Sigmoid colon (tissue), 7 donors: ENCODE results near the gene MFF. TPM values are rescaled to one million over a fixed set of nuclear protein-coding genes. Genes with fewer than 3 reads are reported as not detected.

Source experiments
- DNase-seq: peaks from one replicate; pipeline ENCODE4 v3.0.0-alpha.2; 2019
- H3K27ac ChIP-seq, 4 donors: fragments of 200-600 bp; sonication (generic); one replicate each; pipeline ENCODE4 v1.5.1; 2016 to 2019; ENCODE audit warnings: mild to moderate bottlenecking in 1 of 4
- H3K27me3 ChIP-seq, 3 donors: fragments of 200-600 bp; sonication (generic); one replicate each; pipeline ENCODE4 v1.5.1; 2019; ENCODE audit warnings: mild to moderate bottlenecking in 1 of 3
- H3K36me3 ChIP-seq, 4 donors: fragments of 200-600 bp; sonication (generic); one replicate each; pipeline ENCODE4 v1.5.1; 2016 to 2019
- H3K4me1 ChIP-seq, 4 donors: fragments of 200-600 bp; sonication (generic); one replicate each; pipeline ENCODE4 v1.5.1; 2017 to 2019
- H3K4me3 ChIP-seq, 4 donors: fragments of 200-600 bp; sonication (generic); one replicate each; pipeline ENCODE4 v1.5.1; 2017 to 2019; ENCODE audit warnings: mild to moderate bottlenecking in 2 of 4, moderate library complexity in 1 of 4
- H3K9me3 ChIP-seq, 4 donors: fragments of 200-600 bp in 3 of 4; sonication (generic) in 3 of 4; one replicate each; pipeline versions ENCODE4 v1.5.1 to v1.6.1; 2013 to 2019
- EP300 ChIP-seq, 4 donors: sonication (generic); formaldehyde crosslinking; IDR thresholded peaks; one replicate each; pipeline ENCODE4 v1.6.1; 2017; ENCODE audit warnings: antibody characterized with exemption in 4 of 4
- POLR2A ChIP-seq, 2 donors: fragments of 450-650 bp; IDR thresholded peaks; one replicate each; pipeline ENCODE4 v1.6.1; 2016; ENCODE audit warnings: antibody characterized with exemption in 2 of 2, mild to moderate bottlenecking in 2 of 2, moderate library complexity in 2 of 2
- POLR2AphosphoS5 ChIP-seq, 4 donors: sonication (generic); formaldehyde crosslinking; IDR thresholded peaks; one replicate each; pipeline ENCODE4 v1.6.1; 2017; ENCODE audit warnings: antibody characterized with exemption in 4 of 4
- WGBS, 2 donors: extraction: QIAGEN DNeasy Blood & Tissue Kit; methylation state at CpG; one replicate each; pipeline ENCODE4 v1.1.7; 2013; 5-methylcytosine and 5-hydroxymethylcytosine counted together
- intact Hi-C: fragments of 100-400 bp; cut with DNase I; formaldehyde crosslinking; loops from one replicate; pipeline ENCODE4 v1.15.1; 2023
- polyA plus RNA-seq, 3 donors: library from polyadenylated mRNA; stranded (reverse); fragments of 200-250 nt; gene quantifications; one replicate each; pipeline ENCODE4 v1.2.3, GENCODE V29; 2013
- total RNA-seq, 4 donors: library from RNA; depleted of rRNA; stranded (reverse); fragments of >200 nt; gene quantifications; one replicate each; pipeline ENCODE4 v1.1.0, GENCODE V29; 2016
- TF ChIP-seq, protein P1 (sequence below), 4 experiments: fragments of 450-650 bp in 3 of 4; fragments of 200-600 bp in 1 of 4; IDR thresholded peaks; one replicate each; pipeline ENCODE4 v1.5.1; 2016 to 2019; ENCODE audit warnings: antibody characterized with exemption in 4 of 4, mild to moderate bottlenecking in 3 of 4, moderate library complexity in 2 of 4
- donor health status: healthy with polysubstance abuse.
- donor health status: Bipolar disorder and iron deficiency.
- donor health status: healthy.

MFF gene
- total and polyA plus RNA-seq, 7 donors = 72.1 to 138 (median 109) TPM

DNA sequence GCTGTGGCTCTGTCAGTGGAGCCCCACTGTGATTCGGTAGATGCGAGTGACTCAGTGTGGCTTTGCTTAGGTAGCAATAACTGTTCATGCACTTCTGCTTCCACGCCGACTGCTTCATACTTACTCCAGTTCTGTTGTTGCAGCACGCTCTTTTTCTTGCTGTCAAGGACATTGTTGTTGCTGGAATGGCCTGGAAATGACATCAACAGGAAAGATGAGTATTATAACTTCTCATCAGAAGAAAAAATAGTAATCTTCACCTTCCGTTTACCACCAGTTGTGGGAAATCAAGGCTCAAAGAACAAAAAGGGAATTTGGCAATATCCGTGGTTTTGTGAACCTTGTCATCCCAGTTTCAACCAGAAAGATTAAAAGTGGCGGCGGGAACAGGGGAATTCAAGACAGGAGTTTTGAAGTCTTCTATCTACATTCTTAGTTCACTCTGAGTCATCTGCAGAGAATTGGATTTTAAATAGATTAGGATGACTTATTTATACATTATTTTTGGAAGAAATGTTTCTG is 45.8 kb downstream of the MFF start:
- H3K27me3 ChIP-seq = no peaks in the 10 kb centered on the region
- DNase-seq = peak; percentile 70
- no peaks in the 10 kb centered on the region for H3K9me3 ChIP-seq
- 86 to 88% methylated on average over 9 of the region's 9 CpGs for WGBS, 2 donors
- H3K4me3 ChIP-seq = no peak overlapping the region
- peak overlapping the region in 1 of 4 donors; percentile 33 for H3K27ac ChIP-seq
- peak in 1 of 4 donors; percentile 40 for TF ChIP-seq EP300 (IDR thresholded peaks at IDR 0.05)
- peak in 2 of 4 donors; percentile 16 to 42 for TF ChIP-seq POLR2AphosphoS5 (IDR thresholded peaks at IDR 0.05)
- TF ChIP-seq POLR2A (IDR thresholded peaks at IDR 0.05) = no peak
- TF ChIP-seq, protein P1, sequence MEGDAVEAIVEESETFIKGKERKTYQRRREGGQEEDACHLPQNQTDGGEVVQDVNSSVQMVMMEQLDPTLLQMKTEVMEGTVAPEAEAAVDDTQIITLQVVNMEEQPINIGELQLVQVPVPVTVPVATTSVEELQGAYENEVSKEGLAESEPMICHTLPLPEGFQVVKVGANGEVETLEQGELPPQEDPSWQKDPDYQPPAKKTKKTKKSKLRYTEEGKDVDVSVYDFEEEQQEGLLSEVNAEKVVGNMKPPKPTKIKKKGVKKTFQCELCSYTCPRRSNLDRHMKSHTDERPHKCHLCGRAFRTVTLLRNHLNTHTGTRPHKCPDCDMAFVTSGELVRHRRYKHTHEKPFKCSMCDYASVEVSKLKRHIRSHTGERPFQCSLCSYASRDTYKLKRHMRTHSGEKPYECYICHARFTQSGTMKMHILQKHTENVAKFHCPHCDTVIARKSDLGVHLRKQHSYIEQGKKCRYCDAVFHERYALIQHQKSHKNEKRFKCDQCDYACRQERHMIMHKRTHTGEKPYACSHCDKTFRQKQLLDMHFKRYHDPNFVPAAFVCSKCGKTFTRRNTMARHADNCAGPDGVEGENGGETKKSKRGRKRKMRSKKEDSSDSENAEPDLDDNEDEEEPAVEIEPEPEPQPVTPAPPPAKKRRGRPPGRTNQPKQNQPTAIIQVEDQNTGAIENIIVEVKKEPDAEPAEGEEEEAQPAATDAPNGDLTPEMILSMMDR (IDR thresholded peaks at IDR 0.05) = no peak
- intact Hi-C loops = no loop called here
- H3K4me1 ChIP-seq = peaks cover 0 to 14% (median 9%) of the 10 kb centered on the region in 4 donors
- no peaks in the 10 kb centered on the region for H3K36me3 ChIP-seq

GRCh38 chr2:227373389-227373788 is 48.3 kb downstream of the MFF start:
- H3K4me1 ChIP-seq = no peaks in the 10 kb centered on the region
- no peaks in the 10 kb centered on the region for H3K9me3 ChIP-seq
- TF ChIP-seq EP300 (IDR thresholded peaks at IDR 0.05) (no peak), POLR2AphosphoS5 (IDR thresholded peaks at IDR 0.05) (no peak), POLR2A (IDR thresholded peaks at IDR 0.05) (no peak)
- TF ChIP-seq, protein P1 (IDR thresholded peaks at IDR 0.05) = no peak
- no peaks in the 10 kb centered on the region for H3K36me3 ChIP-seq
- peaks cover 0 to 3% (median 0%) of the 10 kb centered on the region in 3 donors for H3K27me3 ChIP-seq
- 90 to 91% methylated on average over 10 of the region's 10 CpGs for WGBS, 2 donors
- no peak overlapping the region for H3K27ac ChIP-seq
- intact Hi-C loops = no loop called here
- no peak for DNase-seq
- H3K4me3 ChIP-seq = no peak overlapping the region

DNA sequence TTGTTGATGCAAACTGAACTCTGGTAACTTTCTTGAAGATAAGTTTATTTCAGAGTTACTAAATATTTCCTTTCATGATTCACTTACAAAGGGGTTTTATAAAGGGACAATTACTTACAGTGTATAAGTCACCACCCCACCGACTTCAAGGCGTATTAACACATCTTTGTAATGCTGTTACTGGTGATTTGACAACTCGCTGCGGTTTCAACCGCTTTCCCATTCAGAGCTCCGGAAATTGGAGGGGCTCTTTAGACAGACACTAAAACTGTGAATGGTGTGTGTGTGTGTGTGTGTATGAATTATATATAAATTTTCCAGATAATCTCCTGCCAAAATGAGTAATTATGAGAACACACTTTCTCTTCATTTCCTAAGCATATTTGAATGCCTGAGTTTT is 49.1 kb downstream of the MFF start:
- no peak overlapping the region for H3K27ac ChIP-seq
- H3K36me3 ChIP-seq = no peaks in the 10 kb centered on the region
- WGBS, 2 donors = 77 to 90% methylated on average over 6 of the region's 6 CpGs
- H3K9me3 ChIP-seq = no peaks in the 10 kb centered on the region
- no peaks in the 10 kb centered on the region for H3K4me1 ChIP-seq
- H3K27me3 ChIP-seq = peaks cover 0 to 3% (median 0%) of the 10 kb centered on the region in 3 donors
- TF ChIP-seq, protein P1 (IDR thresholded peaks at IDR 0.05) = no peak
- TF ChIP-seq EP300 (IDR thresholded peaks at IDR 0.05) (no peak), POLR2AphosphoS5 (IDR thresholded peaks at IDR 0.05) (no peak), POLR2A (IDR thresholded peaks at IDR 0.05) (no peak)
- intact Hi-C loops = no loop called here
- H3K4me3 ChIP-seq = no peak overlapping the region
- DNase-seq = no peak

DNA sequence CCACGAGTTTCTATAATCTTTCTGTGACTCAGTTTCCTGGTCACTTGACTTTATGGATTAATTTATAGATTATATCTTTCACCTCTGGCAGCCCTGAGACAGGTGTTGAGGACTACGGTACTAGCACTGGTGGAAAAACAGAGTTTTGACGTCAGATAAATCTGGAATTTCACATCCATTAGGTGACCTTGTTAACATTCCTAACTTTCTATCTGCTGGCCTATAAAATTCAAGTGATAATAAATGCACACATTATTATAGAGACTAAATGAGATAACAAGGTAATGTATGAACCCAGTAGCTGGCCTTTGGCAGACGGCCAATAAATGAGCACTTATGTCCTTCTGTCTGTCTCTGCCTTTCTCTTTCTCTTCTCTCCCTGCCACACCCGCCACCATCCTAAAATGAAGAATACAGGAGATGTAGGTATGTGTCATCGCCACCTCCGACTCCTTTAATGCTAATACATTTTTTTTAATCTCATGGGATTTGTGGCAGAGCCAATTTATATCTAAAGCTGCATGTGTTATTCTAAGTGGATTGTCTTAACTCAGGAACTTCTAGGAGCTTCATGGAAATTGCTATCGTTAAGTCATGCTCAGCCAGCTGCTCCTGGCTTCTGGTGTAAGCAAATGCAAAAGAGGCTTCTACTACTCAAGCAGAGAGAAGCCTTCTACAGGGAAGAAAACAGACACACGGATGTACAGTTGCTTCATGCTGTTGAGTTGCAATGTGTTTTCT is 51.8 kb downstream of the MFF start:
- DNase-seq = no peak
- 21 to 60% methylated on average over 9 of the region's 9 CpGs for whole genome bisulfite sequencing, 2 donors
- TF ChIP-seq POLR2AphosphoS5 (IDR thresholded peaks at IDR 0.05) (no peak), POLR2A (IDR thresholded peaks at IDR 0.05) (no peak), EP300 (IDR thresholded peaks at IDR 0.05) (no peak)
- TF ChIP-seq, protein P1 (IDR thresholded peaks at IDR 0.05) = no peak
- Histone ChIP-seq H3K4me3 (no peak overlapping the region), H3K4me1 (no peaks in the 10 kb centered on the region), H3K9me3 (no peaks in the 10 kb centered on the region), H3K27me3 (peaks cover 0 to 3% (median 0%) of the 10 kb centered on the region in 3 donors), H3K36me3 (no peaks in the 10 kb centered on the region), H3K27ac (no peak overlapping the region)
- intact Hi-C loops = no loop called here
